Measurements from ENCODE around the gene ECE1. TPM values are rescaled to one million over a fixed set of nuclear protein-coding genes. Genes with fewer than 3 reads are reported as not detected.
A peak's percentile ranks its signal among the peaks of the same experiment; 100 is the strongest.

Gene ECE1
- total and polyA plus RNA-seq, 9 of the 15 experiments (the other 6 are each of a cell fraction or from before 2014, with no cell fraction given), result 0.56 to 34.8 (median 11.0) TPM

DNA sequence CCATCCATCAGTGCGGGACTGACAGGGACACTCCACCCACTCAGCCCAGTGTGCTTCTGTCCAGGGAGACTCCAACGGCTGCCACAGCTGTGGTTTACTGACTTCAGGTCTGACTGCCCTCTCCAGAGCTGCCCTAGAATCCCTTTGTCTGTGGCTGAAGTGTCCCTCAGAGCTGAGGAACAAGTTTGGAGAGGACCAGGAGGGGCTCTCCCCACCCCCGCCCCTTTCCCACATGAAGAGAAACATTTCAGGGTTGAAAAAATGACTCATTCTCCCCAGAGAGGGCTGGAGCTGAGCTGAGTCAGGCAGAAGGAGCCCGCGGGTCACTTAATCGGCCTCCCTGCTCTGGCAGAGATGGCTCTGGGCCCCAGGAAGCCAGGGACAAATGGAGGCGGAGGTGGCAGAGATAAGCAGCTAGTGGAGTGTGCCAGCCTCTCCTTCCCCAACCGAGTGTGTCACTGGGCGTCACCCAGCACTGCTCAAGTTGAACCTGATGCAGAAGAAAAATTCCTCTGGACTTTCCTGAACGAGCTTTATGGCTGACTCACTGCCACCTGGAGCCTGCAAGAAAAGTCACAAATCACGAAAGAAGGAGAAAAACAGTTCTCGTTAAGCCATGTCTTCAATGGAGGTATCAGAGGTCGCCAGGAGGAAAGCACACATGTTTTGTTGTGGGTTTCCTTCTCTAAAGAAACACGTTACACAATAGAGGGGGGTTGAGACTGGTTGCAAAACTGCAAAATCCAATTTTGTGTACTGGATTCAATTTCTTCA is 34.3 kb upstream of the ECE1 start (continued):
- TF ChIP-seq, protein P1, sequence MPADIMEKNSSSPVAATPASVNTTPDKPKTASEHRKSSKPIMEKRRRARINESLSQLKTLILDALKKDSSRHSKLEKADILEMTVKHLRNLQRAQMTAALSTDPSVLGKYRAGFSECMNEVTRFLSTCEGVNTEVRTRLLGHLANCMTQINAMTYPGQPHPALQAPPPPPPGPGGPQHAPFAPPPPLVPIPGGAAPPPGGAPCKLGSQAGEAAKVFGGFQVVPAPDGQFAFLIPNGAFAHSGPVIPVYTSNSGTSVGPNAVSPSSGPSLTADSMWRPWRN (IDR thresholded peaks at IDR 0.05; ENCODE audit: low read depth), result no peak
- TF ChIP-seq RBM25 (IDR thresholded peaks at IDR 0.05; ENCODE audit: low read depth, low read length, severe bottlenecking) (no peak), BRD4 (IDR thresholded peaks at IDR 0.05) (no peak), TAF9B (IDR thresholded peaks at IDR 0.05; ENCODE audit: partially characterized antibody) (no peak), SETDB1 (IDR thresholded peaks at IDR 0.05; ENCODE audit: low read length) (no peak), SMARCE1 (IDR thresholded peaks at IDR 0.05) (peak; percentile 90), NR1H2 (CRISPR knock-in tag; IDR thresholded peaks at IDR 0.05) (no peak), NEUROD1 (IDR thresholded peaks at IDR 0.05; ENCODE audit: borderline replicate concordance, low read depth, low read length, partially characterized antibody) (peak; percentile 39), HNRNPUL1 (IDR thresholded peaks at IDR 0.05; ENCODE audit: low read length) (no peak), GMEB1 (CRISPR knock-in tag; IDR thresholded peaks at IDR 0.05) (no peak), MCM2 (IDR thresholded peaks at IDR 0.05; ENCODE audit: low read depth) (no peak), ZBTB7A (IDR thresholded peaks at IDR 0.05; ENCODE audit: borderline replicate concordance, control insufficient read depth, low read depth, low read length) (peak; percentile 73; the same call in 1 of the 2 replicates)
- TF ChIP-seq, protein P2, sequence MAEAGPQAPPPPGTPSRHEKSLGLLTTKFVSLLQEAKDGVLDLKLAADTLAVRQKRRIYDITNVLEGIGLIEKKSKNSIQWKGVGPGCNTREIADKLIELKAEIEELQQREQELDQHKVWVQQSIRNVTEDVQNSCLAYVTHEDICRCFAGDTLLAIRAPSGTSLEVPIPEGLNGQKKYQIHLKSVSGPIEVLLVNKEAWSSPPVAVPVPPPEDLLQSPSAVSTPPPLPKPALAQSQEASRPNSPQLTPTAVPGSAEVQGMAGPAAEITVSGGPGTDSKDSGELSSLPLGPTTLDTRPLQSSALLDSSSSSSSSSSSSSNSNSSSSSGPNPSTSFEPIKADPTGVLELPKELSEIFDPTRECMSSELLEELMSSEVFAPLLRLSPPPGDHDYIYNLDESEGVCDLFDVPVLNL (CRISPR knock-in tag; IDR thresholded peaks at IDR 0.05; ENCODE audit: low read depth), result no peak
